SK-N-DZ (cell line): ENCODE results near the gene TGDS. TPM values are rescaled to one million over a fixed set of nuclear protein-coding genes. Genes with fewer than 3 reads are reported as not detected.
"Not testable (repeated sequence)": the region's sequence is repeated elsewhere in the genome, so short reads cannot be mapped to it uniquely, and the experiment has no call there.

Experiments
- DNase-seq: peaks from one replicate; pipeline ENCODE4 v3.0.0-alpha.2; 2015; ENCODE audit warnings: low spot score
- polyA plus RNA-seq, 2 experiments: library from polyadenylated mRNA; depleted of rRNA; stranded (reverse); fragments of >200 nt; gene quantifications; 2 replicates each; pipeline ENCODE4 v1.2.3, GENCODE V29; 2014

TGDS gene
- polyA plus RNA-seq (2014; cell fraction: cytosol; rRNA removed) = 14.2 and 19.3 TPM in 2 replicates
- 17.6 and 21.8 TPM in 2 replicates for polyA plus RNA-seq (2014; cell fraction: nucleus; rRNA removed)

- DNase-seq = peak; percentile 93
Measured at GRCh38 chr13:94595950-94596574, at the start of gene TGDS. Gene TGDS (minus strand): TSS chr13:94596152. CDS start chr13:94596136, 16 bp downstream.

- DNase-seq = no peak
Measured at GRCh38 chr13:94641409-94641941, 45.5 kb upstream of the TGDS start.

- no peak for DNase-seq
Measured at GRCh38 chr13:94640721-94641120, 44.8 kb upstream of the TGDS start.

- not testable (repeated sequence) for DNase-seq
Measured at GRCh38 chr13:94637677-94638076, 41.7 kb upstream of the TGDS start.

- no peak for DNase-seq
Measured at GRCh38 chr13:94636942-94637578, 41.1 kb upstream of the TGDS start.

- not testable (repeated sequence) for DNase-seq
Measured at GRCh38 chr13:94636096-94636495, 40.1 kb upstream of the TGDS start.

- DNase-seq = no peak
Measured at GRCh38 chr13:94632226-94632980, 36.5 kb upstream of the TGDS start.

- DNase-seq = no peak
Measured at GRCh38 chr13:94630858-94631257, 34.9 kb upstream of the TGDS start.

- no peak for DNase-seq
Measured at GRCh38 chr13:94623316-94623715, 27.4 kb upstream of the TGDS start.

GRCh38 chr13:94622344-94622743 lies 26.4 kb upstream of the TGDS start:
- DNase-seq = no peak

GRCh38 chr13:94620286-94620896 lies 24.4 kb upstream of the TGDS start:
- peak; percentile 32 for DNase-seq

- DNase-seq = peak; percentile 17
Measured at GRCh38 chr13:94617389-94618000, 21.5 kb upstream of the TGDS start.

- DNase-seq = no peak
Measured at GRCh38 chr13:94613051-94613450, 17.1 kb upstream of the TGDS start.

- DNase-seq = no peak
Measured at GRCh38 chr13:94612050-94612449, 16.1 kb upstream of the TGDS start.

- no peak for DNase-seq
Measured at GRCh38 chr13:94610475-94610874, 14.5 kb upstream of the TGDS start.

- DNase-seq = no peak
Measured at GRCh38 chr13:94609196-94609595, 13.2 kb upstream of the TGDS start.

- no peak for DNase-seq
Measured at GRCh38 chr13:94608586-94608985, 12.6 kb upstream of the TGDS start.

- no peak for DNase-seq
Measured at GRCh38 chr13:94607939-94608338, 12.0 kb upstream of the TGDS start.

GRCh38 chr13:94607056-94607455 lies 11.1 kb upstream of the TGDS start:
- no peak for DNase-seq

GRCh38 chr13:94602467-94602866 lies 6.5 kb upstream of the TGDS start:
- peak; percentile 11 for DNase-seq
